Nucleus accumbens (tissue), 56 donors: ENCODE results near the gene ASTL.

Experiments used
- DNase-seq, 56 donors: peaks; one replicate each; lab custom pipeline; 2025; lab: John Stamatoyannopoulos, UW

Gene ASTL

DNA sequence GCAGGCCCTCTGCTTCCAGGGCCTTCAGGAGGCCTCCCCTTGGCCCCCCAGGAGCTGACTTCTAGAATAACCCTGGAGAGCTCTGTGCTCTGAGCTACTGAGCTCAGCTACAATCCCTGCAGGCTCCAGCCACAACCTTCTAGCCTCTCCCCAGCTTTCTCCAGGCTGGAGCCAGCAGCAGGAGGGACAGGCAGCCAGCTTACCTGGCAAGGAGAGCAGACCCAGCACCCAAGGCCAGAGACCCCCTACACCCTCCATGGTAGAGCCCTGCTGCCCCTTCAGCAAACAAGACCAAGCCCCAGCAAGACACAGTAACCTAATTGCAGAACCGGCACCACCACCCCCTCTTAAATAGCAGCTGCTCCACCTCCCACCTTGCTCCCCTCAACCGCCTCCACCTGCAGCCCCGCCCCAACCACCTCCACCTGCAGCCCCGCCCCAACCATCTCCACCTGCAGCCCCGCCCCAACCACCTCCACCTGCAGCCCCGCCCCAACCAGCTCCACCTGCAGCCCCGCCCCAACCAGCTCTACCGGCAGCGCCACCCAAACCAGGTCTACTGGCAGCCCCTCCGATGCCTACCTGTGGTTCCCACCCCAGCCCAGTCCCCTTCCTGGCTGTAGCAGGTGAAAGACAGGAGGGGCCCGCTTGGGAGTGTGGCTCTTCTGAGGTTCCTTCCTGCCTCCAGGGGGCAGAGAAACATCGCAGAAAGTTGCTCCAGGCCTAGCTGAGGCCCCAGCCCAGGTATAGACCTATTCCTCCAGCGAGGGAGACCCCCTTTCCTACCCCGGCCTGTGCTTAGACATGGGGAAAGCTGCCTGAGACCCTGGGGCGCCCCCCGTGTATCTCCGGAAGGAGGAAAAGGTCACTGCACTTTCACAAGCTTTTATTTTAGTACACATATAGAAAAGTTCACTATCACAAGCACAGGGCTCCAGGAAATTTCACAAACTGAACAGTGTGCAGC lies at the start of gene ASTL:
ASTL (minus strand) TSS at position 324 of the 967 bp plus-strand sequence; CDS start at position 258, 66 bp downstream.
- DNase-seq, result peak in 7 of 56 donors; percentile 6 to 40 (median 13)

GRCh38 chr2:96186562-96186961 lies 48.3 kb upstream of the ASTL start:
- no peak for DNase-seq

GRCh38 chr2:96185516-96185915 lies 47.2 kb upstream of the ASTL start:
- no peak for DNase-seq

- no peak for DNase-seq
These were observed 46.7 kb upstream of the ASTL start for GRCh38 chr2:96184989-96185388.

DNA sequence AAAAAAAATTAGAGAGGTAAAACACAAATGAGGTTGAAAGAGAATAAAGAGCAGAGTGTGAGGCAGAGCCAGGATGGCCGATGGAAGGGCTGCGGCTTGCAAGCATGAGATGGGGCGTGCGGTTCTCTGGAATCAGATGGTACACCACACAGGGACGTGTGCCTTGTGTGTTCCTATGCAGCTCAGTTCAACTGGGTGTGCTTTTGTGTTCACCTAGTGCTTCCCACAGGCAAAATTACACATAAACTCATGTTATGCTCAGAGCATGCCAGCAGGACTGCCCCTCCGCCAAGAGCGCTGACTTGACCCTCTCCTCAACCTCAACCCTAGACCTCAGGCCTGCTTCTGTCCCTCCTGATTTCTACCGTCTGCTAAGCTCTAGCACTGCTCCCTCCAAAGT lies 45.9 kb upstream of the ASTL start:
- DNase-seq, result no peak

DNA sequence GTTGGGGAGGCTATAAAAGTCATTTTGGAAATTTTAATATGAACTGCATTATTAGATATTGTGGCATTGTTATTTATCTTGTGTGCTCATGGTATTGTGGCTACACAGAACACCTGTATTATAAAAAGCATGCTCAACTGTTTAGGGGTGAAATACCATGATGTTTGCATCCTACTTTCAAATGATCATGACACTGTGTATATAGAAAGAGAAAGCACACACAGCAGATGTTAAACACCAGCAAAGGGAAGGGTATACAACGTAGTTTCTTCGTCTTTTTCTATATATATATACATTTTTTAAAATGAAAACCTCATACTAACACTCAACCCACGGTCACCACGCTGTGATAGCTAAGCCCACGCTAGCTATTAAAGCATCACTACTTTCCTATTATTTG lies 43.2 kb upstream of the ASTL start:
- no peak for DNase-seq

GRCh38 chr2:96180521-96180920 lies 42.2 kb upstream of the ASTL start:
- no peak for DNase-seq

- no peak for DNase-seq
These were observed 41.7 kb upstream of the ASTL start for GRCh38 chr2:96180002-96180401.

- DNase-seq, result no peak
These were observed 38.4 kb upstream of the ASTL start for GRCh38 chr2:96176661-96177060.

DNA sequence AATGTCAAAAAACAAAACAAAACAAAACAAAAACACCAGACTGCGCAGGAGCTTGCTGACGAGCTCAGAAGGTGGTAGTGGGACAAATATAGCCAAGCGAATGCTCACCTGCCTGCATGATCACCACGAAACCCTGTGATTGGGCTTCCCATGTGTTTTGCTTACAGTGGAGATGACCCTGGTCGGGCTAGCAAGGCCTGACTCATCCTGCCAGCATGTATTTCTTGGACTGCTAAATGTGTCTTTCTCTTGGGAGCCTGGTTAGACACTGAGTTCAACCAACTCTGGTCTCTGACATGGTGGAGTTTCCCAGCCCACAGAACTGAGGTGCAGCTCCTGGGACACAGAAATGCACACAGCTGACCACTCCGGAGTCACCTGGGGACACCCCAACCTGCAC lies 37.6 kb upstream of the ASTL start:
- DNase-seq, result no peak

GRCh38 chr2:96174251-96175144 lies 36.2 kb upstream of the ASTL start:
- peak in 50 of 56 donors; percentile 6 to 88 (median 63) for DNase-seq

- no peak for DNase-seq
These were observed 33.5 kb upstream of the ASTL start for GRCh38 chr2:96171831-96172230.

- DNase-seq, result no peak
These were observed 32.3 kb upstream of the ASTL start for GRCh38 chr2:96170626-96171025.

DNA sequence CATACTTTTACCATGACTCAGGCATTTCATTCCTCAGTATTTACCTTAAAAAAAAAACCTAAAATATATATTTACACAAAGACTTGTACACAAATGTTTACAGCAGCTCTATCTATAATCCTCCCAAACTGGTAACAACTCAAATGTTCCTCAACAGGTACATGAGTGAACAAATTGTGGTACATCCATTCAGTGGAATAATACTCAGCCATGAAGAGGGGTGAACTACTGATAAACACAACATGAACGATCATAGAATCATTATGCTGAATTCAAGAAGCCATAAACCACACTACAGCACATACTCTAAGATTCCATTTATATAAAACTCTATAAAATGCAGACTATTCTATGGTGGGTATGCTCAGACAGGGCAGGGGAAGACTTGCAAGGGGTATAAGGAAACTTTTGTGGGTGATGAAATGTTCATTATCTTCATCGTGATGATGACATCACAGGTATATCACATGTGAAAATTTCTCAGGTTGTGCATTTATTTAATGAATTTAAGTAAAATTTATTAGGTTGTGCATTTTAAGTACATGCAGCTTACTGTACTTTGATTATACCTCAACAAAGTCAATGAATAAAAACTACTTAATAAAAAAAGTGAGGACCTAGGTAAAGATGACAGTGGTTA lies 31.7 kb upstream of the ASTL start:
- no peak for DNase-seq

- DNase-seq, result no peak
These were observed 29.2 kb upstream of the ASTL start for GRCh38 chr2:96167407-96168013.

DNA sequence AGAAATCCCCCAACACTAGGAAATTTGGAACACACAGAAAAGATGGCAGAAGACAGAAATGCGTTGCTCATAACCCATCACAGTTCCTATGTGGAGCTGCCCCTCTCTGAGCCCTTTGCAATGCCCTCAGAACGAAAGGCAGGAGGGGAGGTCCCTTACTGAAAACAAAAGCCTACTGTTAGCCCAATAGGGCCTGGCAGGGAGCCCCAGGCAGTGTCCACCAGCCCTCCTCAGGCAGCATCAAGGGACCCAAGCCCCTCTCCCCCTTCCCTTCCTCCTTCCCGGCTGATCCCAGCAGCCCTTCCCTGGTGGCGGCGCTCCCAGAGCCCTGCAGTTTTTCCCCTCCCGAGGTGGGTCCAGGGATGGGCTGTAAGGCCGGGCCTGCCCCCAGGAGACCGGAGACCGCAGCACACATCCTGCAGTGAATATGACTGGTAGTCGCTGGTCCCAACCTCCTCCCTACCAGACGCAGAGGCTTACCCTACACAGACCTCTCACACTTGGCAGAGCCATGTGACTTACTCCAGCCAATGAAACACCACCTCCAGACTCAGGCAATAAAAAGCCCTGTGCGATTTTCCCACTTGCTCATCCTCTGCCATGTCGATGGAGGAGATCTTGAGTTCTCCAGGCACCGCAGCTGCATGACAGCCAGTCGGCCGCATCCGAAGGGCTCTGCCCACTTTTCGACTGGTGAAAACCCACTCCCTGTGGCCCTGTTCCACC lies 26.3 kb upstream of the ASTL start:
- DNase-seq, result peak in 47 of 56 donors; percentile 20 to 86 (median 71)

- peak in 1 of 56 donors; percentile 47 for DNase-seq
These were observed 25.6 kb upstream of the ASTL start for GRCh38 chr2:96163768-96164429.

DNA sequence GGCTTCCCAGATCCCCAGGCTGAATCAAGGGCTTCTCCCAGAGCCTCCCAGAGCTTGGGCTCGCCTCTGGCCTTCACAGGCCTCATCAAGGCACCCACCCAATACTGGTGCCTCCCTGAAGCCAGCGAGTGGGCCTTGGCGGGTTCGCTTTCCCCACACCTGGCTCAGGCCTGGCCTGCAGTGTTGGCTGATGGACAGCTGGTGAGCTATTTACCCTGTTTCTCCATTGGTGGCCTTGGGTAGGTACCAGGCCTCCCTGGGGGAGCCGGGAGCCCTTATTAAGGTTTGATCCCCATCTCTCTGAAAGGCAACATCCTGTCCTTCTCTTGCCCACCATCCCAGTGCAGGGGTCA lies 25.1 kb upstream of the ASTL start:
- no peak for DNase-seq

- no peak for DNase-seq
These were observed 23.6 kb upstream of the ASTL start for GRCh38 chr2:96161898-96162297.
